Measurements from ENCODE around the gene UNC5B.

Gene UNC5B

DNA sequence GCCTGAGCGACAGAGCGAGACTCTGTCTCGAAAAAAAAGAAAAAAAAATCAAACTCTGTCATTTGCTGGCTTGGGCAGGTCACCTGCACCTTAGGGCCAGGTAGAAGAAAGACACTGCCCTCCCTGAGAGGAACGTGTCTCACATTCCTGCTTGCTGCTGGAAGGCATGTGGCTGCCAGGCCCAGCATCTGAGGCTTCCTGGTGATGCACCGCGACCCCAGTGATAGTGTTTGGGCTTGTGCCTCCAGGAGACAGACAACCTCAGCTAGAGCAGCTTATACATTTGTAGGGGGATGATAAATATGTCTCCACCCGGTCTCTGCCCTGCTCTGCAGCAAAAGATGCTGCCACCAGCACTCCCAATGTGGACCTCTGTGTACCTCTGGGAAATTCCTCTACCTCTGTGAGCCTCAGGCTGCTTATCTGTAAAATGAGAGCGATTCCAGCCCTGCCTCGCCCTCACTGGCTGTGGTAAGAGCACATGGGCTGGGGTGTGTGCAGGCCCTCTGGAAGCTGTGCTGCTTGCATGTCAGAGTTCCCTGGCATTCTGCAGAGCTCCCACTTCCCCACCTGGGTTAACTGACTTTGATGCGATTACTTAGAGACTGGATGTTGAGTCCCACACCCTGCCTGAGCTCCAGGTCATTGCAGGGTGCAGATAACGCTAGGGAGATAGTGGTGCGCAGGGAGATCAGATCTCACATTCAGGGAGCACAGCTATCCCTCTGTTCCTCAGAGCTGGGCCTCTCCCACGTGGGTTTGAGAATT is 126.5 kb downstream of the UNC5B start:
- DNase-seq (ENCODE audit: low read depth in 1 of 2, low spot score in 1 of 2): no peak

GRCh38 chr10:71339796-71340589 is 127.6 kb downstream of the UNC5B start:
- DNase-seq (ENCODE audit: low read depth in 1 of 2, low spot score in 1 of 2): no peak

GRCh38 chr10:71342573-71343391 is 130.4 kb downstream of the UNC5B start:
- no peak for DNase-seq (ENCODE audit: low read depth in 1 of 2, low spot score in 1 of 2)

DNA sequence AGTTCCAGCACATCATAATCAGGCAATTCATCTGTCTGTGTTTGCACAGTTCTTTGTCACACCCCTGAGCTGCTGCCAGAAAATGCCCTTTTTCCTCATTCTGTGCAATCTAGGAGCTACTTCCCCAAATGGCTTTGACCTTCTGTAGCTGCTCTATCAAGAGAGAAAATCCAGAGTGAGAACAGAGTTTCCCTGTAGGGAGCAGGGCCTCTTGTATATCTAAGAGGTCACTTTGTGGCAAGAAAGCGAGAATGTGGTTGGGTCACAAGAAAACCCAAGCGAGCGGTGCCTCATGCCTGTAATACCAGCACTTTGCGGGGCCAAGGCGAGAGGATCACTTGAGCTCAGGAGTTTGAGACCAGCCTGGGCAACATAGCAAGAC is 131.0 kb downstream of the UNC5B start:
- no peak for DNase-seq (ENCODE audit: low read depth in 1 of 2, low spot score in 1 of 2)

- DNase-seq (ENCODE audit: low read depth in 1 of 2, low spot score in 1 of 2): no peak
Observed at GRCh38 chr10:71344154-71344925, 132.0 kb downstream of the UNC5B start.

GRCh38 chr10:71344993-71345480 is 132.7 kb downstream of the UNC5B start:
- no peak for DNase-seq (ENCODE audit: low read depth in 1 of 2, low spot score in 1 of 2)

GRCh38 chr10:71345694-71346093 is 133.3 kb downstream of the UNC5B start:
- DNase-seq (ENCODE audit: low read depth in 1 of 2, low spot score in 1 of 2): no peak

DNA sequence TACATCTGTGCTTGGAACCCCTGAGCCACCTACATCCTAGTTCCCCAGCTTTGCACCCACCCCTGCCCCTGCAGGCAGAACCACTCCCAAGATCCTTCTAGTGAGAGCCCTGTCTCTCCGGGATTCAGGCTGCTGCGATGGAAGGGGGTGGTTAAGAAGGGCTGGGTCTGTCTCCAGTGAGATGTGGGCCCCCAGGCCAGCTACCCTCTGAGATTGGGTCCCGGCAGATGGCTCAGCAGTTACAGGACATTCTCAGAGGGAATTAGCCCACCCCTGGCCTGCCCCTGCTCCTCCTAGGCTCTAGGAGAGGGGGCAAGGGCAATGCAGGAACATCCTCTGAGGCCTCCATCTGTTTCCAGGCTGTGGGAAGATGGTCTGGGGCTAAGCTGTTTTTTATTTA is 134.4 kb downstream of the UNC5B start:
- DNase-seq (ENCODE audit: low read depth in 1 of 2, low spot score in 1 of 2): no peak

DNA sequence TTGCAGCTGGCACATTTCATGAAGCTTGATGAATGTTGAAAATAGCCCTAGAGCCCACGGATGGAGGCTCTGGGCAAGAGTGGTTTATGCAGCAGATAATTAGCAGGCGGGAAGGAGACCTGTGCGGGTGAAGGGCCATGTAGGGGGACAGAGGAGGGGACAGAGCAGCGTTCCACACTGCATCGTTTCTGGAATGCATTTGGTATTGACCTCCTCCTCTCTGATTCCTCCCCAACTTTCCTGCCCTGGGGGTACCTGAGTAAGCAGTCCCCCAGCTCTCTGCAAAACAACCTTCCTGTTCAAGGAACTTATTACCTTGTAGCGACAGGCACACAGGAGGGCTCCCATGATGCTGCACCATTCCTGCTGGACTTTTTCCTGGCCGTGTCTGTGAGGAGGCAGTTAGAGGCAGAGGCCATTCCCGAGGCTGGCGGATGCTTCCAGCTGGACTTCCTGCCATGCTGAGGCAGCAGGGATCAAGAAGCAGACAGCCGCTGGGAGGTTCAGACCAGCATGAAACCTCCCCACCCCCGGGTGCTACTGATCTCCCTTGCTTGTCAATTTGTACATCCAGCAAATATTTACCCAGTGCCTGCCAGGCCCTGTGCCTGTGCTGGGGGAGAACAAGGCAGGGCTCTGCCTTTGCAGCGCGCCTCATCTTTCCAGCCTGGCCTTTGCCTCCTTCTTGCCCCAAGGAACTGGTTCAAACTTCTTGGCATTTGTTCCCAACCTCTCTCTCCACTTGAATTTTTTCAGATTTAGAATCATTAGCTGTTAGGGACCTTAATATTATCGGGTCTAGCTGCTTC is 135.4 kb downstream of the UNC5B start:
- DNase-seq (ENCODE audit: low read depth in 1 of 2, low spot score in 1 of 2): no peak

- no peak for DNase-seq (ENCODE audit: low read depth in 1 of 2, low spot score in 1 of 2)
Observed at GRCh38 chr10:71348850-71349249, 136.5 kb downstream of the UNC5B start.

DNA sequence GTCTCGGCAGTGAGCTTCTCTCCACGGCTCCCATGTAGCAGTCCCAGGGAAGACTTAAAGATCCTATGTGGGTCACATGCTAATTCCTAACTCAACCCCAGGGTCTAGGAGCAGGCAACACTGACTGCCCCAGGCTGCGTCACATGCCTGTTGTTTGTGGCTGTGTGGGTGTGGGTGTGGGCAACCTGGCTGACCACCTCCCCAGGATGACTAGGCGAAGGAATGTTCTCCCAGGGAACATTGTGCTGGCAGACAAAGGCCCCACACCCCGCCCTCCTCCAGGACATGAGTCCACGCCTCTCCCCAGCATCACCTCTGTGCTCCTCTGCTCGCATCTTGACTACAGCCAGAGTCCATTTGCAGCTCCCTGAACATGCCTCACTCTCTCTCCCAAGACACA is 137.0 kb downstream of the UNC5B start:
- no peak for DNase-seq (ENCODE audit: low read depth in 1 of 2, low spot score in 1 of 2)

GRCh38 chr10:71351087-71351486 is 138.7 kb downstream of the UNC5B start:
- no peak for DNase-seq (ENCODE audit: low read depth in 1 of 2, low spot score in 1 of 2)

- no peak for DNase-seq (ENCODE audit: low read depth in 1 of 2, low spot score in 1 of 2)
Observed at GRCh38 chr10:71351628-71352319, 139.4 kb downstream of the UNC5B start.
